Activated CD8-positive, alpha-beta T cell treated with anti-CD3 and anti-CD28 coated beads for 36 hours (primary cell): Measurements from ENCODE around the gene CSF3. TPM values are rescaled to one million over a fixed set of nuclear protein-coding genes. Genes with fewer than 3 reads are reported as not detected.

Source experiments
- ATAC-seq: fragments of 200-7000 bp; cut with Tn5 transposase; one replicate; pipeline ENCODE4 v1.10.0; 2021; ENCODE audit warnings: mild to moderate bottlenecking, moderate library complexity
- CTCF ChIA-PET: fragments of 350-600 bp; sonication (Branson Sonifier 250); formaldehyde crosslinking; loops from one replicate; lab custom pipeline; 2021; ENCODE audit warnings: antibody characterized with exemption; lab: Charles Lee
- POLR2A ChIA-PET: fragments of 350-600 bp; sonication (Branson Sonifier 250); formaldehyde crosslinking; loops from one replicate; lab custom pipeline; 2021; ENCODE audit warnings: antibody characterized with exemption; lab: Charles Lee
- DNase-seq: peaks from one replicate; pipeline ENCODE4 v3.0.0-alpha.2; 2020
- H3K27ac Mint-ChIP-seq: one replicate; pipeline ENCODE4 v1.8.0; 2021; ENCODE audit warnings: mild to moderate bottlenecking, mixed read lengths
- H3K27me3 Mint-ChIP-seq: one replicate; pipeline ENCODE4 v1.8.0; 2021; ENCODE audit warnings: mixed read lengths
- H3K36me3 Mint-ChIP-seq: one replicate; pipeline ENCODE4 v1.8.0; 2021; ENCODE audit warnings: low read depth, mixed read lengths
- H3K4me1 Mint-ChIP-seq: one replicate; pipeline ENCODE4 v1.8.0; 2021; ENCODE audit warnings: low read depth, mixed read lengths
- H3K4me3 Mint-ChIP-seq: one replicate; pipeline ENCODE4 v1.8.0; 2021; ENCODE audit warnings: mild to moderate bottlenecking, moderate library complexity, mixed read lengths
- H3K9me3 Mint-ChIP-seq: one replicate; pipeline ENCODE4 v1.8.0; 2021; ENCODE audit warnings: mixed read lengths
- CTCF ChIP-seq: fragments of 200-600 bp; IDR thresholded peaks from one replicate; pipeline ENCODE4 v1.8.0; 2022; ENCODE audit warnings: antibody characterized with exemption, mild to moderate bottlenecking
- intact Hi-C: fragments of 100-400 bp; cut with micrococcal nuclease; formaldehyde crosslinking; loops from one replicate; pipeline ENCODE4 v1.10.0; 2022
- total RNA-seq, 2 experiments: library from RNA; stranded (reverse); gene quantifications; one replicate each; pipeline ENCODE4 v1.2.3, GENCODE V29; 2021

The CSF3 gene
- total RNA-seq, 2 experiments from 2014 or later = not detected

- Mint-ChIP-seq H3K4me1 (peaks cover 16% of the 10 kb centered on the region), H3K27me3 (no peaks in the 10 kb centered on the region), H3K27ac (no peak overlapping the region), H3K36me3 (peaks cover 32% of the 10 kb centered on the region), H3K4me3 (no peak overlapping the region), H3K9me3 (no peaks in the 10 kb centered on the region)
- no peak for TF ChIP-seq CTCF
- ChIA-PET POLR2A (no interaction called here), CTCF (interaction anchor here (1.5 kb wide), 1 partner anchor 63 kb away, joined by 3 read pairs; no protein-coding TSS in a partner anchor)
- DNase-seq (no peak), ATAC-seq (no peak)
- intact Hi-C loops = no loop called here
These were observed 7.8 kb downstream of the CSF3 start for GRCh38 chr17:40022961-40023541.

GRCh38 chr17:40023590-40024292, 8.5 kb downstream of the CSF3 start:
- peaks cover 35% of the 10 kb centered on the region for H3K36me3 Mint-ChIP-seq
- H3K9me3 Mint-ChIP-seq = no peaks in the 10 kb centered on the region
- no peak overlapping the region for H3K27ac Mint-ChIP-seq
- ChIA-PET CTCF (interaction anchor here (1.9 to 4.9 kb wide), 3 partner anchors 9 to 402 kb away, joined by 8 to 79 read pairs (median 57); partner anchors contain the start of gene CSF3), POLR2A (no interaction called here)
- peaks cover 16% of the 10 kb centered on the region for H3K4me1 Mint-ChIP-seq
- intact Hi-C loops = no loop called here
- no peak overlapping the region for H3K4me3 Mint-ChIP-seq
- no peak for TF ChIP-seq CTCF
- no peaks in the 10 kb centered on the region for H3K27me3 Mint-ChIP-seq
- DNase-seq (no peak), ATAC-seq (no peak)

GRCh38 chr17:40024901-40025300, 9.7 kb downstream of the CSF3 start:
- no peak for DNase-seq
- no peak for ATAC-seq
- H3K27ac Mint-ChIP-seq = no peak overlapping the region
- H3K4me3 Mint-ChIP-seq = no peak overlapping the region
- no peak for TF ChIP-seq CTCF
- intact Hi-C loops = no loop called here
- no peaks in the 10 kb centered on the region for H3K9me3 Mint-ChIP-seq
- POLR2A ChIA-PET = interaction anchor here (1.0 to 2.1 kb wide), 3 partner anchors 9 to 99 kb away, joined by 3 to 15 read pairs (median 3); partner anchors contain the start of genes CSF3 and MED24
- no peaks in the 10 kb centered on the region for H3K27me3 Mint-ChIP-seq
- CTCF ChIA-PET = interaction anchor here (0.7 to 4.9 kb wide), 8 partner anchors 10 to 403 kb away, joined by 3 to 79 read pairs (median 22); partner anchors contain the start of genes CSF3 and MED24
- H3K36me3 Mint-ChIP-seq = peaks cover 39% of the 10 kb centered on the region
- peaks cover 16% of the 10 kb centered on the region for H3K4me1 Mint-ChIP-seq

GRCh38 chr17:40025559-40025958, 10.3 kb downstream of the CSF3 start:
- intact Hi-C loops = no loop called here
- no peak for ATAC-seq
- CTCF ChIA-PET = interaction anchor here (0.9 to 4.9 kb wide), 20 partner anchors 11 to 403 kb away, joined by 3 to 79 read pairs (median 6); partner anchors contain the start of genes CSF3, MED24, MIEN1 and RAPGEFL1
- Mint-ChIP-seq H3K27me3 (no peaks in the 10 kb centered on the region), H3K9me3 (no peaks in the 10 kb centered on the region), H3K4me1 (peaks cover 16% of the 10 kb centered on the region), H3K36me3 (peaks cover 39% of the 10 kb centered on the region), H3K27ac (no peak overlapping the region), H3K4me3 (no peak overlapping the region)
- POLR2A ChIA-PET = interaction anchor here (1.0 to 2.1 kb wide), 3 partner anchors 10 to 98 kb away, joined by 3 to 15 read pairs (median 3); partner anchors contain the start of genes CSF3 and MED24
- TF ChIP-seq CTCF = no peak
- no peak for DNase-seq
